Thymus (tissue), 11 donors: ENCODE data around the gene FCN2. TPM values are rescaled to one million over a fixed set of nuclear protein-coding genes. Genes with fewer than 3 reads are reported as not detected.

Experiments used
- DNase-seq, 9 donors: peaks; one replicate each; pipeline ENCODE4 v3.0.0-alpha.2; 2013; ENCODE audit warnings: low spot score in 9 of 9, low read depth in 6 of 9, missing footprints in 1 of 9
- H3K27ac ChIP-seq, 2 donors: one replicate each; pipeline ENCODE4 v1.5.1; 2013; ENCODE audit warnings: control low read depth in 1 of 2, low read depth in 1 of 2, low read length in 1 of 2, mild to moderate bottlenecking in 1 of 2, moderate library complexity in 1 of 2
- H3K27me3 ChIP-seq, 2 donors: one replicate each; pipeline ENCODE4 v1.5.1; 2013; ENCODE audit warnings: low read length in 1 of 2; ENCODE audit not compliant: control insufficient read depth in 2 of 2, insufficient read depth in 1 of 2
- H3K36me3 ChIP-seq, 2 donors: one replicate each; pipeline ENCODE4 v1.5.1; 2013; ENCODE audit warnings: low read length in 1 of 2, mild to moderate bottlenecking in 1 of 2, moderate library complexity in 1 of 2; ENCODE audit not compliant: control insufficient read depth in 2 of 2, insufficient read depth in 2 of 2
- H3K4me1 ChIP-seq, 2 donors: one replicate each; pipeline ENCODE4 v1.5.1; 2013; ENCODE audit warnings: low read length in 2 of 2; ENCODE audit not compliant: control insufficient read depth in 2 of 2, insufficient read depth in 2 of 2
- H3K4me3 ChIP-seq, 2 donors: one replicate each; pipeline ENCODE4 v1.5.1; 2013; ENCODE audit warnings: low read length in 2 of 2, control low read depth in 1 of 2, mild to moderate bottlenecking in 1 of 2
- H3K9me3 ChIP-seq, 2 donors: one replicate each; pipeline ENCODE4 v1.5.1; 2013; ENCODE audit warnings: low read length in 1 of 2, mild to moderate bottlenecking in 1 of 2; ENCODE audit not compliant: control insufficient read depth in 2 of 2, insufficient read depth in 1 of 2
- WGBS: extraction: QIAGEN DNeasy Blood & Tissue Kit; methylation state at CpG from one replicate; pipeline ENCODE4 v1.1.7; 2013; 5-methylcytosine and 5-hydroxymethylcytosine counted together
- polyA plus RNA-seq: library from polyadenylated mRNA; stranded (reverse); fragments of 200-250 nt; gene quantifications from one replicate; pipeline ENCODE4 v1.2.3, GENCODE V29; 2013
- total RNA-seq: library from RNA; stranded (reverse); fragments of 120-200 nt; gene quantifications from one replicate; pipeline ENCODE4 v1.2.4, GENCODE V29; 2013
- donor health status: healthy.

FCN2 gene
- total and polyA plus RNA-seq, 2 donors: 0.52 to 0.75 TPM

DNA sequence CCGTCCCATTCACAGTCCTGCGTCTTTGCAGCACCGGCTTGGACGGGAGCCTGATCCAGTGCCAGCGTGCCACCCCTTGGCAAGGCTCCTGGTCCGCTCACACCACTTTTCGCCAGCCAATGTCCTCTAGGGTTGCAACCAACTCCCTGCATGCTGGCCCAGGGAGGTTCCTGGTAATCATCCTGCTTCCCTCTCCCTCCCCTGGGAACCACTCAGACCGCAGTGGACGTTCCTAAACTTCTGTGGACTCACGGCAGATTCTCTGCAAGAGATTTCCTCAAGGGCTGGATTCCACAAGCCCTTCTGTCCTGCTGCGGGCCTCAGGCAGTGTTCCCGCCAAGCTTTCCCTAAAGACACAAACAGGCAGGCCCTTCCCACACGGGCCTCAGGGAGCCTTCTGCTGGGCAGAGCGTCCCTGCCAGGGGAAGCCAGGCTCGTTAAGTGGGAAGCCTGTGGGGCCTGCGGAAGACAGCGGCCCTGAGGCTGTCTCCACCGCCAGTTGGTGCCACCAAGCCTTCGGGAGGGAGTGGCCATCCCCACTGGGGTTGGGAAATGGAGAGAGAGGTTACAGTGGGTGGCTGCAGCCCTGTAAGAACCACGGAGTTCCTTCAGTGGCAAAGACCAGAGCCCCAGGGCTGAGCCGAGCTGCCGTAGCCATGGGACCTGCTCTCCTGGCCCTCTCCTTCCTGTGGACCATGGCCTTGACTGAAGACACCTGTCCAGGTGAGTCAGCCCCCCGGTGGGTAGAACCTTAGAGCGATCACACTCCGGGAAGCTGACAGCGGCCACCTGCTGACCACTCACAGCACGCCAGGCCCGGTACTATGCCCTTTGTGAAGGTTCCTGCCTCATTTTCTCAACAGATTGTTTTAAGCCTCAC is 16.4 kb upstream of the FCN2 start:
- no peaks in the 10 kb centered on the region for H3K9me3 ChIP-seq
- WGBS: 94% methylated on average over 28 of the region's 28 CpGs
- no peaks in the 10 kb centered on the region for H3K4me1 ChIP-seq
- H3K4me3 ChIP-seq: no peak overlapping the region
- no peak overlapping the region for H3K27ac ChIP-seq
- DNase-seq: no peak
- no peaks in the 10 kb centered on the region for H3K27me3 ChIP-seq
- no peaks in the 10 kb centered on the region for H3K36me3 ChIP-seq

DNA sequence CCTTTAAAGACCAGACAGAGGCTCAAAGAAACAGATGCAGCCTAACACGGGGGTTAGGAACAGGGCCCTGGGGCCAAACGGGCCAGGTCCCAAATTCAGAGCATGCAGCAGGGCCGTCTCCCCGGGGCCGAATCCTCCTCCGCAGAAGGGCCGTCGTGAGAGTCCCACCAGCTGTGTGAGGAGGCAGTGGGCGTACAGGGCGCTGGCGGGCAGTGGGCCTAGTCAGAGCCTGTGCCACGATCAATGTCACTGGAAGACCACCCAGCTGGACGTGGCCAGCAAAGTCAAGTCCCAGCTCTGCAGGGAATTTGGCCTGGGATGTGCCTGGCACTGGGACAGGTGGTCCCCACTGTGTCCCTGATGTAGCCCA is 15.8 kb upstream of the FCN2 start:
- Histone ChIP-seq H3K9me3 (no peaks in the 10 kb centered on the region), H3K4me1 (no peaks in the 10 kb centered on the region), H3K4me3 (no peak overlapping the region), H3K27ac (no peak overlapping the region), H3K36me3 (no peaks in the 10 kb centered on the region), H3K27me3 (no peaks in the 10 kb centered on the region)
- DNase-seq: no peak
- WGBS: 97% methylated on average over 13 of the region's 13 CpGs

DNA sequence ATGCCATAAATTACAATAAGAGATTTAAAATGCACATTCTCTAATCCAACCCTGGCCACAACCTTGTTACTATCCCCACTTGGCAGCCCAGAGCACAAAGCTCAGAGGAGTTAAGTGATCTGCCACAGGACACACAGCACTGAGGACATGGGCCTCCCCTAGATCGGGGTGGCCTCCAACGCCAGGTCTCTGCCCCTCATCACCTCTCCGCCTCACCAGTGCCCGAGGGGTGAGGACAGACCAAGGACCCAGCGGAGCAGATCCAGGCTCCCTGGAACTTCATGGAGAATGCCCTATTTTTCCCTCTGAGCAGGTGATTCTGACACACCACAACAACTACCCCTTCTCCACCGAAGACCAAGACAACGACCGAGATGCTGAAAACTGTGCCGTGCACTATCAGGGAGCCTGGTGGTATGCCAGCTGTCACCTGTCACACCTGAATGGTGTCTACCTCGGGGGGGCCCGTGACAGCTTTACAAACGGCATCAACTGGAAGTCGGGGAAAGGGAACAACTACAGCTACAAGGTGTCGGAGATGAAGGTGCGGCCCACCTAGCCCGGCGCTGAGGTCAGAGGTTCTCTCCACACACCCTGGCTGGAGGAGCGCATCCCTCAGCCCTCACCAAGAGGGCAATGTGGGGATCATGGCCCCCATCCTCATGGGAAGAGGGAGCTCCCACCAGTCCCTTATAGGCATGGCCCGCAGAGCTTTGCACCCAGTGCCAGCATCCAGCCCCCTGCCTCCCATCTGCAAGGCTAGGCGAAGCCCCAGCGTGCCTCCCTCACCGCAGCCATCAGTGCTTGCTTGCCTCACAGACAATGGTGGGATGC is 12.5 kb upstream of the FCN2 start:
- DNase-seq: no peak
- H3K4me3 ChIP-seq: no peak overlapping the region
- WGBS: 98% methylated on average over 22 of the region's 22 CpGs
- H3K27me3 ChIP-seq: no peaks in the 10 kb centered on the region
- no peaks in the 10 kb centered on the region for H3K4me1 ChIP-seq
- no peaks in the 10 kb centered on the region for H3K36me3 ChIP-seq
- H3K9me3 ChIP-seq: no peaks in the 10 kb centered on the region
- H3K27ac ChIP-seq: no peak overlapping the region

DNA sequence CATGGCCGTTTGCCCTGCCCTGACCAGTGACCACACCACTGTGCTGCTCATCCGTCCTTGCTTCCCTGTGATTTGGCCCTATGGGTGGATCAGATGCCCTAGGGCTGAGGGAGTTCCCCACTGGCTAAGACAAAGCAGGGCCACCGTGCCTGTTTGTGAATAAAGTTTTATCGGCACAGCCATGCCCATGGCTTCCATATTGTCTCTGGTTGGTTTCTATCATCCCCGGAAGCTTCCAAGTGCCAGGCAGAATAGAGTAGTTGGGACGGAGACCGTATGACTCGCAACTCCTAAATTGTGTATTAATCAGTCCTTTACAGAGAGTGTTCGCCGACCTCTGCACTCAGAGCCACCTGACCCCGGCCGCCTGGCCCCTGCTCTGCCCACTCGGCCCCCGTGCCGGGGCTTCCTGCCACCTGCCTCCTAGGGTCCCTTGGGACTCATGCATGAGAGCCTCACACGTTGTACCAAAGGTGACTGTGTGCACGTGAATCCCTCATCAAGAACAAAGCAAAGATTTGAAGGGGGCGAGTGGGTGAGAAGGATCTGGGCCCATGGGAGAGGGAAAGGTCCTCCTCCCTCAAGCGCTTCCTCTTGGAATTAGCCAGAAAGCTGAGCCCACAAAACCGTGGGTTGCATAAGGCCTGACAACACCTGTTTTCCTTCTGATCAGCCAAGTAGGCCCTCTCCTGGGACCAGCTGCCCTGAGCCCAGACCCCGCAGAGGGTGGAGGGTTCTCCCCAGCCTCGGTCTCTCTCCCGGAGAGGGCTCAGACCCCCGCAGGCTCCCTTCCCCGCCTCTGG is 11.7 kb upstream of the FCN2 start:
- H3K9me3 ChIP-seq: no peaks in the 10 kb centered on the region
- no peak for DNase-seq
- WGBS: 93% methylated on average over 25 of the region's 25 CpGs

DNA sequence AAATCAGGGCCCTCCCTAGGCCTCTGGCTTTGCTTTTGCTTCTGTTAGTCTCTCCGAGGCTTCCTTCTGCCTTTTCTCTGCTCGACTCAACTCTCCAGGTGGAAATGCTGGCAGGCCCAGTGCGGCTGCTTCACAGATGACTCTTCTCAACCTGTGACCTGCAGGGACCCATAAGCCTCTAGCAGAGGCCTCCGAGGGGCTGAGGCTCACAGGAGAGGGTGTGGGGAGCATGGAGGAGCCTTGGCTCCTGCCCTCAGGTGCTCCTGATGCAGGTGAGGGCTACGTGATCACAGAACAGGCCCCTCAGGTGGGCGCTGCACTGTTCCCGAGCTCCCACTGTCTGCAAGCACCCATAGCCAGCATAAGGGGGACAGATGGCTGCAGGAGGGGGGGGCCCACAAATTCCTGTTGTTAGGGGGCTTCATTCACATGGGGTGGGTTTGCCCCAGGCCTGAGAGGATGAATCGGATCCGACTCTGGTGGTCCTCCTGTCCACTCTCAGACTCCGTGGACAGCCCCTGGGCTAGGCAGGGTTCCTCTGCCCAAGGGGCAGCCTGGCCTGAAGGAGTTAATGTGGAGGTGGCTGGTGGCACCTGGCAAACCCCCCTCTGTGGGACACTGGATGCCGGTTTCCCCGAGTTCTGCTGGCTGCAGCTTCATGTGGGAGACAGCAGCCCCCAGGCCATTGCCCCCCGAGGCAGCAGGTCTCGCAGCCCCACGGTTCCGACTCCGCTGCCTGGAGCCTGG is 10.9 kb upstream of the FCN2 start:
- DNase-seq: no peak
- WGBS: 95% methylated on average over 17 of the region's 17 CpGs
- no peak overlapping the region for H3K27ac ChIP-seq
- H3K36me3 ChIP-seq: no peaks in the 10 kb centered on the region
- H3K9me3 ChIP-seq: no peaks in the 10 kb centered on the region
- no peaks in the 10 kb centered on the region for H3K27me3 ChIP-seq
- H3K4me3 ChIP-seq: no peak overlapping the region
- no peaks in the 10 kb centered on the region for H3K4me1 ChIP-seq

More for the DNA sequence above, 11.7 kb upstream of the FCN2 start:
- no peaks in the 10 kb centered on the region for H3K4me1 ChIP-seq
- H3K27ac ChIP-seq: no peak overlapping the region
- no peaks in the 10 kb centered on the region for H3K36me3 ChIP-seq
- no peaks in the 10 kb centered on the region for H3K27me3 ChIP-seq
- no peak overlapping the region for H3K4me3 ChIP-seq

DNA sequence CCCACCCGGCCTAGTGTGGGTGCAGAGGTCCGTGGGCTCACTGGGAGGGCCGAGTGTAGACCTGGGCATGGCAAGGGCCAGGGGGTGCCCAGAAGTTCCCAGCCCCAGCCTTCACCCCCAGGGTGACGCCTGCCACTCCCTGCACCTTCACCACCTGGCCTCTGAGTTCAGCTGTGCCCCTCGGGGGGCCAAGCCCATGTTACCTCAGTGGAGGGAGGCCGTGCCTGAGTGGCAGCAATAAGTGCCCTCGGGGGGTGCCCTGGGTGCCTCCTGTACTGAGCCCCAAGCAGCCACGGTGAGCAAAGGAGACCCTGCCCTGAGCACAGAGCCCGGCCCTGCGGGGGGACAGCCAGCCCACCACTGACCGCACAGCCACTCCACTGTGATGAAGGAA is 10.3 kb upstream of the FCN2 start:
- Histone ChIP-seq H3K36me3 (no peaks in the 10 kb centered on the region), H3K27me3 (no peaks in the 10 kb centered on the region), H3K4me3 (no peak overlapping the region), H3K27ac (no peak overlapping the region), H3K4me1 (no peaks in the 10 kb centered on the region), H3K9me3 (no peaks in the 10 kb centered on the region)
- 94% methylated on average over 11 of the region's 11 CpGs for WGBS
- no peak for DNase-seq

DNA sequence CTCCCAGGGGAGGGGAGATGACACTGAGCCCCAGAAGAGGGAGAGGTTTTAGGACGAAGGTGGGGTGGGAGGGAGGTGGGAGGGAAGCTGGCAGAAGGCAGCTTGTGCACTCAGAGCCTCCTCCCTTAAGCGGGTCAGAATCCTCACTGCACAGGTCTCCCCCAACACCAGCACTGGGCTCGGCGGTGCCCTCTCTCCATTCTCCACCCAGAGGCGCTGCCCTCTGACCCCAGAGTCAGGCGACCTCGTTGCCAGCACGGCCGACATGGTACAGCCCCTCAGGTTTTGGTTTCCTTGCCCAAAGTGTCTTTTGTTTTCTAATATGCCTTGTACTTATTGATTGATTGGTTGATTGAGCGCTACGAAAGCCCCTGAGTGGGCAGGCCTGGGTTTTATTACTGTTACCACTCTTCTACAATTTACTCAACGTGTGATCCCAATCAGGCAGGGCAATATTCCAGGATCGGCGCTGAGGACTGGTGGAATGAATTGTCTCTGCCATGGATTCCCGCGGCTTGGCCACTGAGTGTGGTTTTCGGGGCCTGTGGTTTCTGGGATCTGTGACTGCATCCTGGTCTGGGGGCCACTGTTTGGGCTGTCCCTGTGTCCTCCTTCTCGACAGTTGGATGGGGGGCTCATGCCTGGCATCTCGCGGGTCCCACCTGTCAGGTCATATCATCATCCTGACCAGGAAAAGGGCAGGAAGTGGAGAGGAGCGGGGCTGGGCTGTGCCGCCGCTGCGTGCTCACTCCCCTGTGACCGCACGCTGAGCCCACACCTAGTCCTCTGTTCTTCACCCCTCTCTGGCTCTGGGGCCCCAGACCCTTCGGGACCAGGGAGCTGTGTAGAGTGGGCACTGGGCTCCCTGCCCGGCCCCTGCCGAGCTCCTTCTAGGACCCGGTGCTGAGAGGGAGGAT is 9.6 kb upstream of the FCN2 start:
- no peak for DNase-seq
- 90% methylated on average over 30 of the region's 30 CpGs for WGBS
- no peaks in the 10 kb centered on the region for H3K36me3 ChIP-seq
- H3K4me1 ChIP-seq: no peaks in the 10 kb centered on the region
- no peak overlapping the region for H3K4me3 ChIP-seq
- no peaks in the 10 kb centered on the region for H3K9me3 ChIP-seq
- H3K27ac ChIP-seq: no peak overlapping the region
- no peaks in the 10 kb centered on the region for H3K27me3 ChIP-seq
